Dedifferentiated amniotic fluid mesenchymal stem cell (primary cell): ENCODE results near the gene AKT2.

Experiments used
- DNase-seq: peaks from one replicate; pipeline ENCODE4 v3.0.0-alpha.2; 2016; ENCODE audit errors: extremely low spot score

Gene AKT2

GRCh38 chr19:40190891-40191835, 94.0 kb downstream of the AKT2 start, which contains the start of gene MAP3K10:
MAP3K10 (plus strand) TSS chr19:40191426; CDS start chr19:40192032, 606 bp downstream.
- peak; percentile 32 for DNase-seq

DNA sequence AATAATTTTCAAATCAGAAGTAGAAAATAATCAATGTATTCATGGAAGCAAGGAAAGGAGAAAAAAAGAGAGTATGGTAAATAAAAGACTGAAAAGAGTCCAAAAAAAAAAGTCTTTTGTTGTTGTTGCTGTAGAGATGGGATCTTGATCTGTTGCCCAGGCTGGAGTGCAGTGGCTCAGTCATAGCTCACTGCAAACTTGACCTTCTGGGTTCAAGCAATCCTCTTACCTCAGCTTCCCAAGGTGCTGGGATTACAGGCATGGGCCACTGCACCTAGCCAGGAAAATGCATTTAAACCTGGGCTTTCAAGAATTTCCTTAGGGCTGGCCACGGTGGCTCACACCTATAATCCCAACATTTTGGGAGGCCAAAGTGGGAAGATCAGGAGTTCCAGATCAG, 100.9 kb downstream of the AKT2 start:
- no peak for DNase-seq
